ENCODE data around the gene LCN2.

- TF ChIP-seq, protein P1, sequence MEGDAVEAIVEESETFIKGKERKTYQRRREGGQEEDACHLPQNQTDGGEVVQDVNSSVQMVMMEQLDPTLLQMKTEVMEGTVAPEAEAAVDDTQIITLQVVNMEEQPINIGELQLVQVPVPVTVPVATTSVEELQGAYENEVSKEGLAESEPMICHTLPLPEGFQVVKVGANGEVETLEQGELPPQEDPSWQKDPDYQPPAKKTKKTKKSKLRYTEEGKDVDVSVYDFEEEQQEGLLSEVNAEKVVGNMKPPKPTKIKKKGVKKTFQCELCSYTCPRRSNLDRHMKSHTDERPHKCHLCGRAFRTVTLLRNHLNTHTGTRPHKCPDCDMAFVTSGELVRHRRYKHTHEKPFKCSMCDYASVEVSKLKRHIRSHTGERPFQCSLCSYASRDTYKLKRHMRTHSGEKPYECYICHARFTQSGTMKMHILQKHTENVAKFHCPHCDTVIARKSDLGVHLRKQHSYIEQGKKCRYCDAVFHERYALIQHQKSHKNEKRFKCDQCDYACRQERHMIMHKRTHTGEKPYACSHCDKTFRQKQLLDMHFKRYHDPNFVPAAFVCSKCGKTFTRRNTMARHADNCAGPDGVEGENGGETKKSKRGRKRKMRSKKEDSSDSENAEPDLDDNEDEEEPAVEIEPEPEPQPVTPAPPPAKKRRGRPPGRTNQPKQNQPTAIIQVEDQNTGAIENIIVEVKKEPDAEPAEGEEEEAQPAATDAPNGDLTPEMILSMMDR (IDR thresholded peaks at IDR 0.05) = no peak
- no peak for TF ChIP-seq POLR2AphosphoS5 (IDR thresholded peaks at IDR 0.05)
Measured at GRCh38 chr9:128149951-128150593, 819 bp downstream of the LCN2 start.
